ENCODE measurements around the gene IGLON5. TPM values are rescaled to one million over a fixed set of nuclear protein-coding genes. Genes with fewer than 3 reads are reported as not detected.

IGLON5 gene
- polyA plus RNA-seq, 1 donor from 2014 or later: not detected

DNA sequence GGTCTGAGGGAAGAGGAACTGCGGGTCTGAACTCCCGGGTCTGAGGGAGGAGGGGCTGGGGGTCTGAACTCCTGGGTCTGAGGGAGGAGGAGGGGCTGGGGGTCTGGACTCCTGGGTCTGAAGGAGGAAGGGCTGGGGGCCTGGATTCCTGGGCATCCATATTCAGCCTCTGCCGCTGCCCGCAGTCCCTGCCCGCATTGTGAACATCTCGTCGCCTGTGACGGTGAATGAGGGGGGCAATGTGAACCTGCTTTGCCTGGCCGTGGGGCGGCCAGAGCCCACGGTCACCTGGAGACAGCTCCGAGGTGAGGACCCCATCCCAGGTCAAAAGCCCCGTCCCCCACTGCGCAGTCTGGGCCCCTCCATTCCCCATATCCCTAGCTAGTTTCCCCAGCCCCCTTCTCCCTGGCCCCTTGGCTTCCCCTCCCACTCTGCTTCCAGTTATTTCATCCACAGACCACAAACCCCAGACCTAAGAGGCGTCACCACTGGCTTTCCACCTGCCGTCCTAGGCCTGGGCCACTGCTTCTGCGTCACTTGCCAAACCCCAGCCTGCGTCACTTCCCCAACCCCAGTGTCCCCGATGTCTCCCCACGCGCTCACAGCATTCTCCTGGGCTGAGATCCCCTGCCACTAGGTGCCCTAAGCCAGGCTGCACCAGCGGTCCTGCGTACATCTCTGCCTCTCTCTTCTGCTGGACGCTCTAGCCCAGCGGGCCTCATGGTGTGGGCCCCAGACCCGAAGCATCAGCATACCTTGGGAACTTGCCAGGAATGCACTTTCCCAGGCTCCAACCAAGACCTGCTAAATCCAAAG, 13.9 kb downstream of the IGLON5 start:
- Mint-ChIP-seq H3K27me3 (peaks cover 38% of the 10 kb centered on the region), H3K4me1 (peaks cover 1 to 5% (median 5%) of the 10 kb centered on the region in 3 donors), H3K9me3 (peaks cover 0 to 1% (median 0%) of the 10 kb centered on the region in 3 donors), H3K27ac (peak overlapping the region in 1 of 3 donors; percentile 33), H3K36me3 (peaks cover under 1% of the 10 kb centered on the region), H3K4me3 (peak overlapping the region in 1 of 4 donors; percentile 85)

DNA sequence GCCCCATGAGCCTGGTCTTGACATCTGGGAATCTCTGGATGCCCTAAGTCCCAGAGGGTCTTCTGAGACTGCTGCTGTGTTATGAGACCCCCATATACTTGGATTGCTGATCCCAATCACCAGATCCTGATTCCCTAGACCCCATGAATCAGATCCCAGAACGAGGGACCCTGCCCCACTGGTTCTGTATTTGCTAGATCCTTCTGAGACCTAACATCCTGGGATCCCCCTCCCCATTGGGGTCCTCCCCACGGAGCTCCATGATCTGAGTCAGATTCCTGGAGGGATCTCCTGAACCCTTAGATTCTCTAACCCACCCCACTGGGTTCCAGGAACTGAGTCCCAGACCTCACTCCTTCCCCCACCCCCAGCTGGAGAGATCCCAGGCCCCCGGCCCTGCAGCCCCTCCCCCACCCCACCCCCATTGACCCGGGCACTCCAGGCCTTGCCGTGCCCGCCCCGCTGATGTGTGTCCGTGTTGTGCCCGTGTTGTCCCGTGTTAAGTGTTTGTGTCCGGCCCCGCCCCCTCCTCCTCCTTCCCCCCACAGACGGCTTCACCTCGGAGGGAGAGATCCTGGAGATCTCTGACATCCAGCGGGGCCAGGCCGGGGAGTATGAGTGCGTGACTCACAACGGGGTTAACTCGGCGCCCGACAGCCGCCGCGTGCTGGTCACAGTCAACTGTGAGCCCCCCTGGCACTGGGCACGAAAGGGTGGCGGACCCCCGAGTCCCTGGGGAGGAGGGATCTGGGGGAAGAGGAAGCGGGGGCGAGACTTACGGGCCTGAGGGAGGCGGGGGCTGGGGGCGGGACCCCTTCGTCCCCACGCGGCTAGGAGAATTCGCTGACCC, 15.0 kb downstream of the IGLON5 start:
- peaks cover 41% of the 10 kb centered on the region for H3K27me3 Mint-ChIP-seq

DNA sequence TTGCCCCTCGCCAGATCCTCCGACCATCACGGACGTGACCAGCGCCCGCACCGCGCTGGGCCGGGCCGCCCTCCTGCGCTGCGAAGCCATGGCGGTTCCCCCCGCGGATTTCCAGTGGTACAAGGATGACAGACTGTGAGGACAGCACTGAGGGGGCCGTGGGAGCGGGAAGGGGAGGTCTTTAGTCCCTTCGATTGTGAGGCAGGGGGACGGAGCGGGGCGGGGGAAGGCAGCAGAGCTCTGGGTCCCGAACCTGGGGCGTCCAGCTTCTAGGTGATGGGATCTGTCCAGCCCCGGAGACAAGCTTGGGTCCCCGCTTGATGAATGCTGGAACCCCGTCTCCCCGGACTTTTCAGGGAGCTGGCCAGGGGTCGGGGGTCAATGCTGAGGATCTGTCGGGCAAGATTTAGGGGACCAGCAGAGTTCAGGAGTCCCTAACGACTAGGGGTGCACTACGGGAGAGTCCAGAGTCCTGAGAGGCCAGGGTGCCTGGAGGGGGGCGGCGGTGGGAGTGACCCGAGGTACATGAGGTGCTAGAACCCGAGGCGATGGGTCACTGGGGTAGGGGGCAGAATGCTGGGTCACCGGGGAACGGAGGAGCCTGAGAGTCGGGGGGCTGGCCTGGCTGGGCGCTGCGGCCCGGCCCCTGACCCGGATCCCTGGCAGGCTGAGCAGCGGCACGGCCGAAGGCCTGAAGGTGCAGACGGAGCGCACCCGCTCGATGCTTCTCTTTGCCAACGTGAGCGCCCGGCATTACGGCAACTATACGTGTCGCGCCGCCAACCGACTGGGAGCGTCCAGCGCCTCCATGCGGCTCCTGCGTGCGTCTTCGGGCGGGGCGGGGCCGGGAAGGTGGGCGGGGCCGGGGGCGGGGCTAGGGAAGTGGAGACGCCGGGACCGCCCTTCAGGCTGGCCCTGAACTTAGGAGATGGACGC, 15.9 kb downstream of the IGLON5 start:
- H3K4me3 Mint-ChIP-seq: peak overlapping the region in 3 of 4 donors; percentile 52 to 86 (median 79)
- H3K27me3 Mint-ChIP-seq: peaks cover 41% of the 10 kb centered on the region
- peaks cover 5% of the 10 kb centered on the region for H3K36me3 Mint-ChIP-seq
- peaks cover 0 to 2% (median 2%) of the 10 kb centered on the region in 3 donors for H3K9me3 Mint-ChIP-seq
- H3K27ac Mint-ChIP-seq: no peak overlapping the region
- peaks cover 1 to 5% (median 5%) of the 10 kb centered on the region in 3 donors for H3K4me1 Mint-ChIP-seq

More for the DNA sequence above, 15.0 kb downstream of the IGLON5 start:
- Mint-ChIP-seq H3K9me3 (peaks cover 0 to 2% (median 2%) of the 10 kb centered on the region in 3 donors), H3K4me3 (no peak overlapping the region), H3K4me1 (peaks cover 1 to 5% (median 5%) of the 10 kb centered on the region in 3 donors), H3K36me3 (peaks cover 3% of the 10 kb centered on the region), H3K27ac (no peak overlapping the region)

DNA sequence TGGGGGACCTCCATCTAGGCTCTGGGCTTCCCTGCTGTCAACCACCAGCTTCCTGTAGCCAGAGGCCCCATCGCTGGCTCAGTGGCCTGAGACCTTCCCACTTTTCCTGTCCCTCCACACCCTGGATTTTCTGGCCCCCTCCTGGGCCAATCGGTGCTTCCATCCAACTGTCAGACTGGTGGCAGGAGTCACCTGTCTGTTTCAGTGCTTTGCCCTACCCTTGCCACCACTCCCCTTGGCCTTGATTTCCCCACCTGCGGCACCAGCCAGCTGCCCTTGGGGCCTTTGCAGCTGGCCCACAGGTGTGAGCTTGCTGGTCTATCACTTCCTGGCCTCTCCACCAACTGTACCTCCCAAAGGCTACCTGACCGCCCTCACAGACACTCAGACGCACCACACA, 18.0 kb downstream of the IGLON5 start:
- Mint-ChIP-seq H3K36me3 (peaks cover 5% of the 10 kb centered on the region), H3K27ac (no peak overlapping the region), H3K4me3 (no peak overlapping the region), H3K9me3 (peaks cover 0 to 2% (median 2%) of the 10 kb centered on the region in 3 donors), H3K27me3 (peaks cover 35% of the 10 kb centered on the region), H3K4me1 (peaks cover 1 to 6% (median 5%) of the 10 kb centered on the region in 3 donors)

DNA sequence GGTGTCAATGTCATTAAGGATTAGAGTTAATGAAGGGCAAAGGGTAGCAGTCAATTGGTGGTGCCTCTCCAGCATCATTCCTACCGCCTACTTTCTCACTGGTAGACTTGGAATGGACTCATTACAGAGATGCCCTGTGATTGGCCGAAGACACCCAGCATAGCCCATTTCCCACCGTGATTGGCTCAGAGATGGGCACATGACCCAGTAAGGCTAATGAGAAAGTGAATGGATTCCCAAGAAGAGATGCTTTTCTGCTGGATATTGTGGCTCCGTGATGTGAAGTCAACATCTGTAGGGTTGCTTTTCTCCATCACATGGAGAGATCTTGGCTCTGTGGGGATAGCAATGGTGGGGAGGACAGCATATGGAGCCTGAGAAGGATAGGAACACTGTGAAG, 18.9 kb downstream of the IGLON5 start:
- peaks cover 0 to 2% (median 2%) of the 10 kb centered on the region in 3 donors for H3K9me3 Mint-ChIP-seq
- H3K27me3 Mint-ChIP-seq: peaks cover 33% of the 10 kb centered on the region
- peaks cover 1 to 7% (median 5%) of the 10 kb centered on the region in 3 donors for H3K4me1 Mint-ChIP-seq
- peak overlapping the region in 1 of 3 donors; percentile 7 for H3K27ac Mint-ChIP-seq
- peaks cover 5% of the 10 kb centered on the region for H3K36me3 Mint-ChIP-seq
- no peak overlapping the region for H3K4me3 Mint-ChIP-seq

DNA sequence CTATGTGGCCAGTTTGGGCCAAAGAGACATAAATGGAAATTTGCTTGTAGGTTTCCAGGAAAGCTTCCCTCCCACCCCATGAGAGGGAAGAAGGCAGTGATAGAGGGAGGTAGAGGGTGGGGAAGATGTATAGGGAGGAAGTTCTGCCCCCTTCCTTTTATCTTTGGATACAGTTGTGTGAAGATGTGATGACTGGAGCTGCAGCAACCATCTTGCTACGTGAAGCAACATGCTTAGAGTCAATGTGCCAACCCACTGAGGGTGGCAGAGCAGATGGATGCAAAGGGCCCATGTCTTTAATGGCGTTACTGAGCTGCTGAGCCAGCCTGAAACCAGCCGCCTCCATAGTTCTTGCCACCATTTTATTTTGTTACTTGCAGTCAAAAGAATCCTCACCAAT, 19.7 kb downstream of the IGLON5 start:
- Mint-ChIP-seq H3K9me3 (peaks cover 0 to 2% (median 2%) of the 10 kb centered on the region in 3 donors), H3K27ac (peak overlapping the region in 1 of 3 donors; percentile 43), H3K27me3 (peaks cover 25% of the 10 kb centered on the region), H3K4me1 (peaks cover 1 to 7% (median 5%) of the 10 kb centered on the region in 3 donors), H3K4me3 (peak overlapping the region in 1 of 4 donors; percentile 8), H3K36me3 (peaks cover 5% of the 10 kb centered on the region)

DNA sequence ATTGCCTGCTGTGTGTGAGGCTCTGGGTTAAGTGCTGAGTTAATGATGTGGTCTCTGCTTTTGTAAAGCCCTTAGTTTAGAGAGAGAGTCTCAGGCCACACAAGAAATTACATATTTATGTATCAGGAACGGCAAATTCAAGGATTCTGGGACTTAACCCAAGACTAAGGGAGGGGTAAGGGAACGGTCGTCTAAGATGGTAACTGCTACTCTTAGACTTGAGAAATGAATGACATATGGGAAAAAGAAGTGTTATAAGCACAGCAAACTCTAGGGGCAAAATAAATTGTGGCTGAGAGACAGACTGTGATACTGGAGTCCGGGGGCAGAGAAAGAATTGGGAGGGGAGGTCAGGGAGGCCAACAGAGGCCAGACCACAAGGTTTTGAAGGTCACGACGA, 20.3 kb downstream of the IGLON5 start:
- Mint-ChIP-seq H3K27ac (no peak overlapping the region), H3K9me3 (peaks cover 0 to 2% (median 2%) of the 10 kb centered on the region in 3 donors), H3K4me1 (peaks cover 1 to 8% (median 5%) of the 10 kb centered on the region in 3 donors), H3K36me3 (peaks cover 5% of the 10 kb centered on the region), H3K27me3 (peaks cover 22% of the 10 kb centered on the region), H3K4me3 (peak overlapping the region in 2 of 4 donors; percentile 8 to 37)

DNA sequence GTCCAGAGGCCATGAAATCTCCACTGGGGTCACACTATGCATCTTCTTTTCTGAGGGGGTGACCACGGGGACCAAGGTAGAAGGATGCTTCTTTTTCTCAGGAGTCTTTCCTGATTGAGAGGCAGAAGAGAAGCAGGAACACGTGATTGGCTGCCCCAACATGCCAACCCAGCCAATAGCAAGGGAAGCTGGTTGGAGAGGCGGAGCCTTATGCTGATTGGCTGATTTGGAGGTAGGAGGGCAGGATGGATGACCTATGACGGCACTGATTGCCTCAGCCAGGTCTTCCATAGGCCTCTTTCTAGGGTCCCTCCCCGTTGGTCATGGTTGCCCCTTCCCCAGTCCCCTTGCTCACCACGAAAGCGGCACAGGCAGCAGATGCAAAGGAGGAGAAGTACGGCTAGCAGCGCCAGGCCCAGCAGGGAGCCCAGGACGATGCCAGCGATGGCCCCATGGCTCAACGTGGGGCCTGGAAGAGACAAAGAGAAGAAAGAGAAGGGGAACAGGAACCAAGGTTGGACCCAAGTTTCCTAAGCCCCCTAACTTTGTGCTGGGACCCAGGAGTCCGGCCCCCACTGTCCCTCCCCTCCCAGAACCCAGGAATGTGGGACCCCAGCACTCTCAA, 22.5 kb downstream of the IGLON5 start:
- H3K4me1 Mint-ChIP-seq: peaks cover under 1 to 8% (median 4%) of the 10 kb centered on the region in 3 donors
- H3K27me3 Mint-ChIP-seq: peaks cover 9% of the 10 kb centered on the region
- H3K27ac Mint-ChIP-seq: no peak overlapping the region
- H3K36me3 Mint-ChIP-seq: peaks cover 5% of the 10 kb centered on the region
- H3K9me3 Mint-ChIP-seq: peaks cover 0 to 2% (median 2%) of the 10 kb centered on the region in 3 donors
- peak overlapping the region in 1 of 4 donors; percentile 57 for H3K4me3 Mint-ChIP-seq

DNA sequence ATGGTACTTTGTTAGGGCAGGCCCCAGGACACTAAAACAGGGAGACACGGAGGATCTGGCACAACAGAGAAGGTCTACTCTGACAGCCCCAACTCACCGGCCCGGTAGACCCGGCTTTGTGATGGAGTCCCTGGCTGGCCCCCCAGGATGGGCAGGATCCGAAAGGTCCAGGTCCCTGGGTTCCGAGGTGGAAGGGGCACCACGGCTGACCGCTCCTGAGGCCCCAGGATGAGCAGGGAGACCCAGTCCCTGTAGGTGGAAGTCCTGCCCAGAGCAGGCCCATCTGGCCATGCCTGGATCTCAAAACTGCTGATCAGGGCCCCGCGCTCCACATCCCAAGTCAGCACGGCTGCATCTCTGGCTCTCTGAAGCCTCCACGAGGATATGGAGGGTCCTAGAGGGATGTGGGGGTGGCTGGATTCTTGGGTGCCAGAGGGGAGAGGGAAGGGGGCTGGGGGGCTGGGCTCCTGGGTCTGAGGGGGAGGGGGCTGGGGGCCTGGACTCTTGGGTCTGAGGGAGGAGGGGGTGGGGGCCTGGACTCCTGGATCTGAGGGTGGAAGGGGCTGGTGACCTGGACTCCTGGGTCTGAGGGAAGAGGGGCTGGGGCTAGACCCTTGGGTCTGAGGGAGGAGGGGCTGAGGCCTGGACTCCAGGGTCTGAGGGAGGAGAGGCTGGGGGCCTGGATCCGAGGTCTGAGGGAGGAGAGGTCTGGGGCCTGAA, 25.9 kb downstream of the IGLON5 start:
- peak overlapping the region in 1 of 4 donors; percentile 60 for H3K4me3 Mint-ChIP-seq
- no peaks in the 10 kb centered on the region for H3K36me3 Mint-ChIP-seq
- H3K9me3 Mint-ChIP-seq: no peaks in the 10 kb centered on the region
- H3K27ac Mint-ChIP-seq: no peak overlapping the region
- H3K4me1 Mint-ChIP-seq: peaks cover 6 to 20% (median 13%) of the 10 kb centered on the region in 3 donors
- no peaks in the 10 kb centered on the region for H3K27me3 Mint-ChIP-seq

DNA sequence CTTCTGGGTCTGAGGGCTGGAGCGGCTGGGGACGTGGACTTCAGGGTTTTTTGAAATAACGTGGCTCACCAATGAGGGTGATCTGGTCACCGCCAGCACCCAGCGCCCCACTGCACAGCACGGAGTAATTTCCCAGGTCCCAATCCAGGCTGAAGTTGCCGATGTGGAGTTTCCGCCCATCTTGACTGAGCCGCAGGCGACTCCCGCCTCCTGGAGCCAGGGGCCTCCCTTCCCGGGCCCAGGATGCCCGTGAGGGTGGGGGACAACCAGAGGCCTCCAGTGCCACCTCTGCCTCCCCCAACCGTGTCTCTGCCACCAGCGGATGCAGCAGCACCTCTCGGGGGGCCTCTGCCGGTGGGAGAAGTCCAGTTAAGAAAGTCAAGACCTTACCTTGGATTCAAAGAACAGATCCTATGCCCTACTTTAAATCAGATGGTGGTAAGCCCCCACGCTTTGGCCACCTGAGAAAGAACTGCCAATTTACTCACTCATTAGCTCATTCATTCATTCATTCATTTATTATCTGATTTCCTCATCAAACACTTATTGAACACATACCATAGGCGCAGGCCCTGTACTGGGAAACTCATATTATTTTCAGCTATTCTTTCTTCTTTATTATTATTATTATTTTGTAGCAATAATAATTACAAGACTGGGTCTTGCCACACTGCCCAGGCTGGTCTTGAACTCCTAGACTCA, 26.6 kb downstream of the IGLON5 start:
- no peaks in the 10 kb centered on the region for H3K9me3 Mint-ChIP-seq
- H3K27ac Mint-ChIP-seq: peak overlapping the region in 2 of 3 donors; percentile 16 to 52
- H3K36me3 Mint-ChIP-seq: no peaks in the 10 kb centered on the region
- H3K4me3 Mint-ChIP-seq: peak overlapping the region in 3 of 4 donors; percentile 30 to 86 (median 83)
- H3K27me3 Mint-ChIP-seq: no peaks in the 10 kb centered on the region
- H3K4me1 Mint-ChIP-seq: peaks cover 12 to 25% (median 16%) of the 10 kb centered on the region in 3 donors

DNA sequence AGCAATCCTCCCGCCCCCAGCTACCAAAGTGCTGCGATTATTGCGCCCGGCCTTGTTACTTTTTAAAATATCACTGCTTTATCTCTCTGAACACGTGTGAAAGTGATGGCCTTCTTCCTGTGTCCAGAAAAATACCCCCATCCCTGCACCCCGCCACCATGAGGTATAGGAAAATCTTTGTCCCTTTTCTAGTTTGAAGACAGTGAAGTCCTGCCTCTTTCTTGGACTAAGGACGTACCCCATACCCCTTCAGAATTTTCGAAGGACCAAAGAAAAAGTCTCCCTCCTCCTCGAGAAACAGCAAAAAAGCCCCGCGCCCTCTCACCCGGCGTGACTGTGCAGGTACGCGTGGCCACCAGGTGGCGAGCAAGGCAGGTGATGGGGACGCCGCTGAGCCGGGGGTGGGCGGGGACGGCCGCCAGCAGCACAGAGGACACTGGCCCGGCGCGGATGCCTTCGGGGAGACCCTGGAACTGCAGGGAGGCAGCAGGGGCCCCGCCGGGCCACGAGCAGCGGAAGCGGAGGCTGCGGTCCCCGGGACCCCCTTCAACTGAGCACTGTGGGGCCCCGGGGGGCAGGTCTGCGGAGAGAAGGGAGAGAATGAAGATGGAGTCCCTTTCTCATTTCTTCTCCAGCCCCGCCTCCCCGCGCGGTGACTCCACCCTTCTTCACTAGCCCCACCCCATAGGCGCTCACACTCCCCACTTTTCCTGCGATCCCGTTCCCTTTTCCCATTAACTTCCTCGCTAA, 27.3 kb downstream of the IGLON5 start:
- Mint-ChIP-seq H3K4me1 (peaks cover 18 to 30% (median 21%) of the 10 kb centered on the region in 3 donors), H3K36me3 (no peaks in the 10 kb centered on the region), H3K27ac (peak overlapping the region; percentile 52 to 97 (median 71)), H3K9me3 (no peaks in the 10 kb centered on the region), H3K4me3 (peak overlapping the region; percentile 83 to 99 (median 92)), H3K27me3 (no peaks in the 10 kb centered on the region)

DNA sequence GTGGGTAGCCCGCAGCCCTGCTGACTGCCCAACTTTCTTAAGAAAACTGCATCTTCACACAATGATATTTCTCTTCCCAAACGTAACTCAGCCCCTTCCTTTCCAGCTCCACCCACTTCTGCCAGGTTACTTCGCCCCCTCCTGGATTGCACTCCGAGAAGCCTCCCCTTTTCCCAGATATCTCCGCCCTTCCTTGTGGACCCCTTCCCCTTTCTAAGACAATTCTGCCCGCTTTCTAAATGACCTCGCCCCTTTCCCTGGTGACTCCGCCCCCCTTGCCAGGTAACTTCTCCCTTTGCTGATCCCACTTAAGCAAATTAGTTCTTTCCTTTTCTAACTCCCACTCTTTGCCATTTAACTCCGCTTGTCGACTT, 27.9 kb downstream of the IGLON5 start:
- no peaks in the 10 kb centered on the region for H3K36me3 Mint-ChIP-seq
- no peaks in the 10 kb centered on the region for H3K9me3 Mint-ChIP-seq
- peak overlapping the region; percentile 83 to 99 (median 92) for H3K4me3 Mint-ChIP-seq
- peak overlapping the region; percentile 52 to 97 (median 83) for H3K27ac Mint-ChIP-seq
- H3K4me1 Mint-ChIP-seq: peaks cover 23 to 36% (median 26%) of the 10 kb centered on the region in 3 donors
- no peaks in the 10 kb centered on the region for H3K27me3 Mint-ChIP-seq

Measured in IgD-negative memory B cell (primary cell).